ENCODE measurements around the gene NACA2.

- TF ChIP-seq CTCF (IDR thresholded peaks at IDR 0.05) (no peak), POLR2A (IDR thresholded peaks at IDR 0.05) (no peak)
Observed at GRCh38 chr17:61545335-61545938, 45.6 kb downstream of the NACA2 start.
